Breast epithelium (tissue), 3 donors: Measurements from ENCODE around the gene SORL1.

Source experiments
- CTCF ChIP-seq, 3 donors: fragments of 450-650 bp; IDR thresholded peaks; one replicate each; pipeline ENCODE4 v1.5.1; 2016 to 2017; ENCODE audit warnings: antibody characterized with exemption in 3 of 3, mild to moderate bottlenecking in 3 of 3, moderate library complexity in 3 of 3
- POLR2A ChIP-seq: fragments of 450-650 bp; IDR thresholded peaks from one replicate; pipeline ENCODE4 v1.6.1; 2016; ENCODE audit warnings: antibody characterized with exemption, mild to moderate bottlenecking, moderate library complexity
- POLR2AphosphoS5 ChIP-seq, 3 donors: sonication (generic); formaldehyde crosslinking; IDR thresholded peaks; one replicate each; pipeline ENCODE4 v1.6.1; 2017; ENCODE audit warnings: antibody characterized with exemption in 3 of 3

GRCh38 chr11:121443688-121444275 lies 8.3 kb upstream of the SORL1 start:
- TF ChIP-seq POLR2A (no peak), CTCF (IDR thresholded peaks at IDR 0.05) (no peak), POLR2AphosphoS5 (IDR thresholded peaks at IDR 0.05) (no peak)
